ENCODE data around the gene GABRG3. TPM values are rescaled to one million over a fixed set of nuclear protein-coding genes. Genes with fewer than 3 reads are reported as not detected.

The GABRG3 gene
- total RNA-seq, 1 donor from 2014 or later: 0.54 TPM

GRCh38 chr15:27254055-27254454 lies 283.1 kb downstream of the GABRG3 start:
- H3K4me2 ChIP-seq (ENCODE audit: low read length): no peak overlapping the region
- no peaks in the 10 kb centered on the region for H3K4me1 ChIP-seq (ENCODE audit: insufficient read depth, low read length)
- H3K9ac ChIP-seq (ENCODE audit: low read length): no peak overlapping the region
- no peaks in the 10 kb centered on the region for H3K79me2 ChIP-seq (ENCODE audit: insufficient read depth, low read length)
- Mint-ChIP-seq H3K9me3 (ENCODE audit: unreplicated experiment) (no peaks in the 10 kb centered on the region), H3K4me3 (ENCODE audit: unreplicated experiment) (no peak overlapping the region), H3K4me1 (ENCODE audit: low read depth, unreplicated experiment) (no peaks in the 10 kb centered on the region), H3K27ac (ENCODE audit: unreplicated experiment) (no peak overlapping the region), H3K36me3 (ENCODE audit: low read depth, unreplicated experiment) (no peaks in the 10 kb centered on the region), H3K27me3 (ENCODE audit: low read depth, unreplicated experiment) (peaks cover 16% of the 10 kb centered on the region)
- H3K27ac ChIP-seq (ENCODE audit: low read depth, low read length): no peak overlapping the region
- H3K9me3 ChIP-seq (ENCODE audit: insufficient read depth, low read depth, low read length): no peaks in the 10 kb centered on the region
- H3K4me3 ChIP-seq (ENCODE audit: insufficient read depth, low read depth, low read length): no peak overlapping the region
- no peak for TF ChIP-seq EZH2 (IDR thresholded peaks at IDR 0.05; ENCODE audit: insufficient read depth, low read length)
- TF ChIP-seq CTCF (IDR thresholded peaks at IDR 0.05; ENCODE audit: insufficient read depth, low read depth, low read length): no peak
- DNase-seq (ENCODE audit: low read depth) (no peak), FAIRE-seq (no peak)
- no peaks in the 10 kb centered on the region for H3K27me3 ChIP-seq (ENCODE audit: insufficient read depth, low read length)
- H4K20me1 ChIP-seq (ENCODE audit: insufficient read depth, low read length): no peaks in the 10 kb centered on the region
- H2AFZ ChIP-seq (ENCODE audit: low read depth, low read length): no peak overlapping the region
- no peaks in the 10 kb centered on the region for H3K36me3 ChIP-seq (ENCODE audit: insufficient read depth, low read length)

DNA sequence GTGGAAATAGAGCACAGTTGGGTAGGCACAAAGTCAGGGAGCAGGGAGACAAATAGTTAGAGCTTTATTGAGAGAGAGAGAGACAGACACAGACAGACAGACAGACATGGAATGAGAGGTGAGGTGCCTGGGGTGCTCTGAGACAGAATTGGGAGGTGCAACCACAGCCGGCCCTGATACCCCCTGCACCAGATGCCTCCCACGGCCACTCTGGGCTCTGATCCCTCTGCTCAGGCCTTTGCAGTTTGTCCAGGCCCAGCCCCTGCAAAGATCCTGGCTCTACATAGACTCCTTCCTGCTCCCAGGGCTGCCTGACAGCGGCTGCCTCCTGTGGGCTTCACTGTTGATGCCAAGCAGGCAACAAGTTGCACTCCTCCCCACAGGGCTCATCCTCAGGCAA lies 283.8 kb downstream of the GABRG3 start:
- FAIRE-seq (no peak), DNase-seq (ENCODE audit: low read depth) (no peak)
- no peak overlapping the region for H3K27ac ChIP-seq (ENCODE audit: low read depth, low read length)
- no peak overlapping the region for H3K4me3 ChIP-seq (ENCODE audit: insufficient read depth, low read depth, low read length)
- H3K4me2 ChIP-seq (ENCODE audit: low read length): no peak overlapping the region
- H3K27me3 ChIP-seq (ENCODE audit: insufficient read depth, low read length): no peaks in the 10 kb centered on the region
- no peaks in the 10 kb centered on the region for H3K9me3 ChIP-seq (ENCODE audit: insufficient read depth, low read depth, low read length)
- H3K79me2 ChIP-seq (ENCODE audit: insufficient read depth, low read length): no peaks in the 10 kb centered on the region
- no peak overlapping the region for H3K4me3 Mint-ChIP-seq (ENCODE audit: unreplicated experiment)
- no peak for TF ChIP-seq EZH2 (IDR thresholded peaks at IDR 0.05; ENCODE audit: insufficient read depth, low read length)
- TF ChIP-seq CTCF (IDR thresholded peaks at IDR 0.05; ENCODE audit: insufficient read depth, low read depth, low read length): no peak
- no peak overlapping the region for H3K27ac Mint-ChIP-seq (ENCODE audit: unreplicated experiment)
- no peaks in the 10 kb centered on the region for H3K36me3 ChIP-seq (ENCODE audit: insufficient read depth, low read length)
- no peaks in the 10 kb centered on the region for H4K20me1 ChIP-seq (ENCODE audit: insufficient read depth, low read length)
- no peaks in the 10 kb centered on the region for H3K36me3 Mint-ChIP-seq (ENCODE audit: low read depth, unreplicated experiment)
- no peaks in the 10 kb centered on the region for H3K9me3 Mint-ChIP-seq (ENCODE audit: unreplicated experiment)
- H3K4me1 Mint-ChIP-seq (ENCODE audit: low read depth, unreplicated experiment): no peaks in the 10 kb centered on the region
- no peak overlapping the region for H2AFZ ChIP-seq (ENCODE audit: low read depth, low read length)
- no peak overlapping the region for H3K9ac ChIP-seq (ENCODE audit: low read length)
- H3K27me3 Mint-ChIP-seq (ENCODE audit: low read depth, unreplicated experiment): peaks cover 15% of the 10 kb centered on the region
- no peaks in the 10 kb centered on the region for H3K4me1 ChIP-seq (ENCODE audit: insufficient read depth, low read length)

DNA sequence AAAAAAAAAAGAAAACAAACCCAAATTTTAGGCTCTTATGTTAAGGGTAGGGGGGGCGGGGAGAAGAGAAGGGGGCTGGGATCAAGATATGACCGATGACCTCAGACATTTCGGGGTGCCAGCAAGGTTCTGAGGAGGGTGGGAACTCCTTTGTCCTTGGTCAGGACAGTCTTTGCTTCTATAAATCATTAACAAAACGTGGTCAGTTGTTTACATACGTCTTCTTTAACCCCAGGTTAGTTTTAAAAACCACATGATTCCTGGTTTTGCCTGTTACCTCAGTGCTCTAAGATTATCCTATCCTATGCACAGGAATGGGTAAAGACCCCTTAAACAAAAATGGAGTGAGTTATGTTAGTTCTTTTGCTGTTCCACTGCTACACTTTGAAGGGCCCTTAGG lies 285.5 kb downstream of the GABRG3 start:
- Histone ChIP-seq H3K27ac (ENCODE audit: low read depth, low read length) (no peak overlapping the region), H3K4me3 (ENCODE audit: insufficient read depth, low read depth, low read length) (no peak overlapping the region), H3K4me1 (ENCODE audit: insufficient read depth, low read length) (no peaks in the 10 kb centered on the region), H3K9me3 (ENCODE audit: insufficient read depth, low read depth, low read length) (no peaks in the 10 kb centered on the region), H3K4me2 (ENCODE audit: low read length) (no peak overlapping the region), H4K20me1 (ENCODE audit: insufficient read depth, low read length) (no peaks in the 10 kb centered on the region), H3K36me3 (ENCODE audit: insufficient read depth, low read length) (no peaks in the 10 kb centered on the region), H3K79me2 (ENCODE audit: insufficient read depth, low read length) (no peaks in the 10 kb centered on the region), H3K9ac (ENCODE audit: low read length) (no peak overlapping the region), H2AFZ (ENCODE audit: low read depth, low read length) (no peak overlapping the region), H3K27me3 (ENCODE audit: insufficient read depth, low read length) (no peaks in the 10 kb centered on the region)
- H3K27ac Mint-ChIP-seq (ENCODE audit: unreplicated experiment): no peak overlapping the region
- no peaks in the 10 kb centered on the region for H3K4me1 Mint-ChIP-seq (ENCODE audit: low read depth, unreplicated experiment)
- no peak for FAIRE-seq
- TF ChIP-seq EZH2 (IDR thresholded peaks at IDR 0.05; ENCODE audit: insufficient read depth, low read length): no peak
- TF ChIP-seq CTCF (IDR thresholded peaks at IDR 0.05; ENCODE audit: insufficient read depth, low read depth, low read length): no peak
- H3K27me3 Mint-ChIP-seq (ENCODE audit: low read depth, unreplicated experiment): peaks cover 7% of the 10 kb centered on the region
- no peak overlapping the region for H3K4me3 Mint-ChIP-seq (ENCODE audit: unreplicated experiment)
- no peak for DNase-seq (ENCODE audit: low read depth)
- H3K36me3 Mint-ChIP-seq (ENCODE audit: low read depth, unreplicated experiment): no peaks in the 10 kb centered on the region
- no peaks in the 10 kb centered on the region for H3K9me3 Mint-ChIP-seq (ENCODE audit: unreplicated experiment)

Data from astrocyte (in vitro differentiated cells and primary cell).